Fibroblast of lung (primary cell): ENCODE data around the gene ACKR4.

Experiments
- CTCF ChIP-seq, 2 donors: IDR thresholded peaks in 1 of 2; conservative IDR thresholded peaks in 1 of 2; 1 replicate in 1 of 2; 2 replicates in 1 of 2; pipeline ENCODE4 v1.5.1; 2011 to 2012; ENCODE audit warnings: low read length in 2 of 2, control low read depth in 1 of 2, inconsistent platforms in 1 of 2, low read depth in 1 of 2, mild to moderate bottlenecking in 1 of 2
- EZH2 ChIP-seq: IDR thresholded peaks from 2 replicates; pipeline ENCODE4 v1.5.1; 2012; ENCODE audit warnings: low read length, control low read depth, mild to moderate bottlenecking; ENCODE audit errors: missing control alignments

DNA sequence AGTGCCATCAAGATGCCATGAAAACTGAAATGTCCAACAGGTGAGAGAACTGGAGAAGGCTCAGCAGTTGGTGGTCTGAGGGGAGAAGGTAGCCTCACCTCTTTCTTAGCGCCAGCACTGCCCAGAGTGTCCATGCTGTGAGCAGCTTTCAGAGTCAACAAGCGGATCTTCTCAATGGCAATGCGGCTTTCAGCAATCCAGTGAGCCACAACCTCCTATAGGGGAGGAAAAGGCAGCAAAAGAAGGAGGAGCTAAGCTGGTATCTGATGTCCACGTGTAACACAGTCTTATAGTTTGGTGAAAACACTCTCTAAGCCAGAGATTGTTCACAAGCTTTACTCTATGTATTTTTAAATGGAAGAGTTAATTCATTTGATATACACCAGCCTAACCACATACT lies 36.1 kb upstream of the ACKR4 start:
- TF ChIP-seq CTCF (conservative IDR thresholded peaks at IDR 0.05 in 1 of 2, IDR thresholded peaks at IDR 0.05 in 1 of 2; ENCODE audit: low read depth in 1 of 2, low read length in 2 of 2) (no peak), EZH2 (no peak)
